Inferior parietal cortex (tissue), 1 donor: ENCODE measurements around the gene RRAD.
A peak's percentile ranks its signal among the peaks of the same experiment; 100 is the strongest.

Experiments
- DNase-seq: peaks from one replicate; pipeline ENCODE4 v3.0.0-alpha.2; 2016; ENCODE audit errors: extremely low spot score

The RRAD gene

GRCh38 chr16:66934138-66934838, 9.0 kb upstream of the RRAD start, which contains the start of gene CIAO2B:
CIAO2B (minus strand) TSS chr16:66934402; CDS start chr16:66934364, 38 bp downstream.
- DNase-seq = peak; percentile 94

DNA sequence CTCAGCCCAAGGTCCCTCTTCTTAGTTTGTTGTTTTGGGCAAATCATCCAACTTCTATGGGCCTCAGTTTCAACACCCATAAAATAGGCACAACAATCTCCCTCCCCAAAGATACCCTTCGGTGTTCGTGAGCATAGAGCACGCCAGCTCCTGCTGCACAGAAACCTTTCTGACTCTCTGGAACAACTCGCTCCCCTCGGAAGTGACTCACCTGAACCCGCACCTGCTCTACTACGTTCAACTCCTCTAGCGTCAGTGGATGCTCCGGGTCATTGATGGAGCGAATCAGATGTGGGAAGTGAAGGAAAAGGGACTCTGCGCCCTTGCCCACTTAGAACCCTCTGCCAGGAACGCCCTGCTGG, 8.4 kb upstream of the RRAD start:
- no peak for DNase-seq

DNA sequence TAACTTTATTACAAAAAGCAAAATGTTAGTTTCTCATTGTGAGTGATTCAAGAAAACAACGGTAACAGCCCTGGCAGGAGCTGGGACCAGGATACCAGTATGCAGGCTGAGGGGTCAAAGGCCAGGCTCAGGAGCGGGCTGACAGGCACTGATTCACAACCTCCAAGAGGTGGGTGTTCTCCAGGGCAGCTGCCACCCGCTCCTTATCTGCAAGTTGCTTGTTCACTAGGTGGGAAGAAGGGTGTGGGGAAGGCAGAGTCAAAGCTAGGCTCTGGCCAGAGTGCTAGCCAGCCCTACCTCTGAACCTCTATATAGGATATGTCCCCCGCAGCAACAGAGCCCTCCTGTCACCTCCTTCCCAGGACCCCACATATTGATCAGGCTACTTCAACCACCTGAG, 6.7 kb upstream of the RRAD start:
- DNase-seq = no peak

- no peak for DNase-seq
Observed at GRCh38 chr16:66931665-66932064, 6.3 kb upstream of the RRAD start.

- no peak for DNase-seq
Observed at GRCh38 chr16:66930189-66930588, 4.9 kb upstream of the RRAD start.

GRCh38 chr16:66928702-66929388, 3.5 kb upstream of the RRAD start:
- DNase-seq = no peak

DNA sequence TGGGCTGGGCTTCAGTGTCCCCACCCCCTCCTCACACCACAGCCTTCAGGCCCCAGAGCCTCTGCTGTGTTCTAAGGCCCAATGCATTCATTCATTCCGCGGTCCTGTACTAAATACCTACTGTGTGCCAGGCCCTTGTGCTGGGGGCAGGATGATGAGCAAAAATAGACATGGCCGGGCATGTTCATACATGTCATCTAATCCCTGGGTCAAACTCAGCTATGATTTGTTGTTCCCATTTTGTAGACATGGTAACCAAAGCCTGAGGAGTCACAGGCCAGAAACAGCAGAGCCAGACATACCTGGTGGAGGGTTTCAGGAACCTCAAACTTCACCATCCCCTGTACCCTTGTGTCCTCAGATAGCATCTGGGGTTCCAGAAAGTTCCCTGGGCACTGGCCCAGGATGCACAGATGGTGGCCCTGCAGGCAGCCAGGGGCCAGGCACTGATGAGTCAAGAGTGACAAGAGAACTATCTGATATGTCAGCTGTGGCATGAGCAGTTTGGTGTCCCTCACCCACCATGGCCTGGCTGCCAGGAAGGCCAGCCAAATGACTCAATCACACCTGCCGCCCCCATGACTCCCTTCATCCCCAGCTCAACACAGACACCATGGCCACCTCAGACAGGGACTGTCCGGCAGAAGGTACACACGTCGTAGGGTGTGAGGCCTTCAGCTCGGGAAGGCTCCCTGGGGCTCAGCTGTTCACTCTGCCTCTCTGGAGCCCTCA, 2.7 kb upstream of the RRAD start:
- DNase-seq = no peak

DNA sequence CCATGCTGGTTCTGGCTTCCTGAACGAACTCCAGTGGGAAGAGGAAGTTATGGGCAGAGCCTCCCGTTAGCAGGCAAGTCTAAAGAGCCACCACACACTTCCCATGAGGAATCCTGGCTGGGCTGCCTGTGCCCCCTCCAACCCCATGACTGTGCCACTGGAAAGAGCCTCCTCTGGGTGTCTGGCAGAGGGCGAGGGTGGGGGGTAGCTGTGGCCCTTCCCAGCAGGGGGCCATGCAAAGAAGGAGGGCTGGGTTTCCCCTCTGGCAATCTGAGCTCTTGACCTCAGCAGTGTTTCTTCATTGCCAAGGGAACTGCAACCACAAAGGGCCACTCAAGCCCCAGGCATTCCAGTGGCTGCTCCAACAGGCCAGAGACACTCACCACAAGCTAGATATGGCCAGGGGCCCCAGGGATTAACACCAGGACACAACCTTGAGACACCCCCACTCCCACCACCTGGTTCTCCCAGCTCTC, 1.7 kb upstream of the RRAD start:
- DNase-seq = no peak

DNA sequence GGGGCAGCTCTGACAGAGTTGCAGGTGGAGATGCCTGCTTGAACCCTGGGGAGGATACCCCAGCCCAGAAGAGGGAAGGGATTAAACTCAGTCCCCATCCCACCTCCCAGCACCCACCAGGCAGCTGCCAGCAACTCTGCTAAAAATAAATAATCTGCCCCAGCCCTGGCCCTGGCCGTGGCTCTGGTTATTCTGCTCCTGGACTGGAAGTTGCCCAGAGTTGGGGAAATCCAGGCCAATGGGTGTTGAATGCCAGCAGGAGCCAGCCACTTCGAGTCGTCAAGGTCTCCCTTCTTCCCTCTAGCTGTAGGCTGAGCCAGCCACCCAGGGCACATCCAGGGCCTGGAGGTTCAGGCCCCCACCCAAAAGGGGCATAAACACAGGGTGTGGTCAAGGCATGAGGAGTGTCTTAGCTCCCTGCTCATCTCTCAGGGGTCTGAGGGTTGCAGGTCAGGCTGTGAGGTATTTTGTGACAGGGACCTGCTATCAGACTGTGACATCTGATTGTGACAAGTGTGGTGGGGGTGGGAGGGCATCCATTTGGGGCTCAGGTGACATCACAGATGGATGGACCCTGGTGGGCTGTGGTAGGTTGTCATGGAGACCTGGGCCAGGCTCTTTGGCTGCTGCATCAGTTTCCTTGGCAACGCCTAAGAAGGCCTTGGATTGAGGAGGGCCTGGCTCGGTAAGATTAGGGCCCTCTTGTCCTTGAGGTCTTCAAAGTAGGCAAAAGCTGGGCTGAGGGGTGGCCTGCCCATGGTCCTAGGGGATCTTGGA, 1.0 kb upstream of the RRAD start:
- DNase-seq = no peak

DNA sequence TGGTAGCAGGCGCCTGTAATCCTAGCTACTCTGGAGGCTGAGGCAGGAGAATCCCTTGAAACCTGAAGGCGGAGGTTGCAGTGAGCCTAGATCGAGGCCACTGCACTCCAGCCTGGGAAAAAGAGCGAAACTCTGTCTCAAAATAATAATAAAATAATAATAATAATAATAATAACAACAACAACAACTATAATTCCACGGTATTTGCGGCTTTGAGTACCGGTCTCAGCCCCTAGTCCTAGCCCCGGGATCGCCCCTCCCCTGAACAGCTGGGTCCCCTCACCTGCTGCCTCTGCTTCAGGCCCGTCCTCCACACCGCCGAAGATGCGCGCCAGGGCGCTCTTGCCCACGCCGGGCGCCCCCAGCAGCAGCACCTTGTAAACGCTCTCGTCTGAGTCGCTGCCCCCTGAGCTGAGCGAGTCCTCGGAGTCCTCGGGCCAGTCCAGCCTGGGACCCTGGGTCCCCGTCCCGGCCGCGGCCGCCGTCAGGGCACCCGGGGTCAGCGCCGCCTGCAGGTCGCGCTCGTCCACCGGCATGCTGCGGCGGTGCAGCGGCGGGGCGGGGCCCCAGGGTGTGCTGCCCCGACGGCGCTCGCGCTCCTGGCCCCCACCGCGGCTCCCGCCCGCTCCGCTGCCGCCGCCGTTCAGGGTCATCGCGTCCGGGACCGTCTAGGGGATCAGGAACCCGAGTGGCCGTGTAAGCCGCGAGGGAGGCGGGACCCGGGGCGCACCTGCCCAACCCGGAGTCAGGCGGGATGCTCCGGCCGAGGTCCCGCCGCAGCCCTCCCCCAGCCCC, 611 bp downstream of the RRAD start:
- DNase-seq = no peak

DNA sequence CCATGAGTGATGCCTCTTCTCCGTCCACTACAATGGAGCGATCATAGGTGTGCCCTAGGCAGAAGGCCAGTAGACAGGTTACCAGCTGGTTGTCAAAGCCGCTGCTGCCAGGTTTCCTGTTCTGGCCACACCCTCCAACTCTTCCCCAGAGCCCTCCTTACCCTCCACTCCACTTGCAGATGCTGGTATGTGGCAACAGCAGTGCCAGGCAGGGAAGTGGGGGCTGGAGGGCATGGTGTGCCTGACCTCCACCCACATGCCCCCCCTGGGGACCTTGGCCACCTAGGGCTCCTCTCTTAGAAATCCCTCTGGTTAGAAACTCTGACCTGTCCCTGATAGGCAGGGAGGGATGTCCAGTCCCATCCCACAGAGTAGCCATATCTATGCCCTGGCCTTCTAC, 1.5 kb downstream of the RRAD start:
- no peak for DNase-seq

GRCh38 chr16:66923247-66923731, 2.0 kb downstream of the RRAD start:
- DNase-seq = no peak

GRCh38 chr16:66921729-66922450, 3.4 kb downstream of the RRAD start:
- no peak for DNase-seq

DNA sequence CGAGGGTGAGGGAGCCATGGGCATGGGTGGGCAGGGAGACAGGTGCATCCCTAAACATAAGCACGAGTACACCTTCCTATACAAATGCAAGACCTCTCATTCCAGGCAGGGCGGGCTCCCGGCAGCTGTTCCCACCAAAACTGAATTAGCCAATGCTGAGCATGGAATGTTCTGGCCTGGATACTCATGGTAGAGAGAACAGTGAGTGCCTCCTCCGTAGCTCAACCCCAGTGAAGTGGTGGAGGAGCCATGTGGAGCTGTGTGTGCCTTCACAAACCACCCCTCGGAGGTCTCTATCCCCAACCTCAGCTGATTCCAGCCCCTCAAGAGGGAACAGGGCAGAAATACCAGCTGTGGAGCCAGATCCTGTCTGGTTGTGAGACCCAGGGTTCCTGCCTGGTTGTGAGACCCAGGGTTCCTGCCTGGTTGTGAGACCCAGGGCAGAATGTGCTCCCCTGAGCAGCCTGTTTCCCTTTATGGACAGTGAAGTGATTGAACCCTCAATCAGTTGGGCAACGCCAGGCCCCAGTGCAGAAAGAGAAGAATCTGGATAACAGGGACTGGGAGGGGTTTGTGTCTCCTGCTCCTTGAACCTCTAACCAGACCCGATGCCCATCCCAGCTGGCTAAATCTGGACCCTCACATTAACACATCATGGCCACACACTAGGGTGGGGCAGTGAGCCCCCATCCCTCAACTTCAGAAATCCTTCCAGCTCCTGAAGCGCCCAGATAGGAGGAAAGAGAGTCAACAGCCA, 4.2 kb downstream of the RRAD start:
- no peak for DNase-seq

- DNase-seq = no peak
Observed at GRCh38 chr16:66920299-66920590, 5.1 kb downstream of the RRAD start.

DNA sequence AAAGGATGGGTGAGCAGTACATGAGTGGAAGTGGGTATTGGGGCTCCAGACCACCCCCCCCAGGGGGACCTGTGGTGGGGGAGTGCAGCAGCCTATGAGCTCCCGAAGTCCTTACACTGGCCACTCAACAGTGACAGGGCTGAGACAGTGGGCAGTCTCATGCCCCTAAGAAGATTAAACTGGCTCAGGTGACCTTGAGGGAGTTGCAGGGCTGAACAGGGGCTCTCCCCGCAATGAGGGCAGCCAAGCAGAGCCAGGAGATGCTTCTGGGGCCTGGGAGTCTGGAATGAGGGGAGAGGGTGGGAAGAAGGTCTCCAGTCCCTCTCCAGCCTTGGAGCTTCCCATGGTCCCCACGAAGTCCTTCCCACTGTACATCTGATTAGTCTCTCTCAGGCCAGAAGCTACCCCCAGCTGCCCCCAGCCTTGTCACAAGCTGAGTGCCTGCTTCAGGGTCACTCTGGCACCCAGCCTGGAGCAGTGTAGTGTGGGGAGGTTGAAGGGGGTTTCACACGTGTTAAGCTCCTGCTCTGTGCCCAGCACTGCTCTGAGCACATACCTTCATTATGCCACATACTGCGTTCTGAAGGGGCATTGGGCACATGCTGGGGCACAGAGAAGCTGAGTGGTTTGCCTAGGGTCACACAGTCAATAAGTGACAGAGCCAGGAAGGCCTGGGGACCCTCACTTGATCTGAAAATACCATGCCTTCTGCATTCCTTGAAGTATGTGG, 5.6 kb downstream of the RRAD start:
- DNase-seq = no peak

- no peak for DNase-seq
Observed at GRCh38 chr16:66918803-66919568, 6.3 kb downstream of the RRAD start, which contains the start of gene CDH16. CDH16 (minus strand) TSS chr16:66918885; CDS start chr16:66918065, 820 bp downstream.

DNA sequence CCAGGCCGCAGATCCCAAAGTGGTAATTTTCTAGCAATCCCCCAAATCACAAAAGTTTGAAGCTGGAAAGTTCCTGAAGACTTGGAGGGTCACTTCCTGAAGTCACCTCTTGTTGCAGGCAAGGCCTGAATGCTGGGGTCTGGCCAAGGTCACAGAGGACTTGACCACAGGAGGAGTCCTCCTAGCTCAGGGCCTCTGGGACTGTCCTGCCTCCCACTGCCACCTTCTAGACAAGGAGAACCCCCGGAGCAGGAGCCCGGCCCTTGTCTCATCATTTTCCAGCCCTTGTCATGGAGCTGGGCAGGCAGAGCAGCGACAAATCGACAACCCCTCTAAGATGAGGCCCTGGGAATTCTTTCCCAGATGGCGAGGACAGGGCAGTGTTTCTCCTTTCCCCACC, 7.0 kb downstream of the RRAD start:
- DNase-seq = no peak
